Esophagus muscularis mucosa (tissue), 3 donors: ENCODE results near the gene ELAVL1.

ENCODE experiments used
- POLR2AphosphoS5 ChIP-seq, 2 donors: sonication (generic); formaldehyde crosslinking; IDR thresholded peaks; one replicate each; pipeline ENCODE4 v1.6.1; 2017; ENCODE audit warnings: antibody characterized with exemption in 2 of 2
- TF ChIP-seq, protein P1 (sequence below), 3 experiments: fragments of 200-600 bp in 2 of 3; fragments of 450-650 bp in 1 of 3; sonication (generic) in 2 of 3; IDR thresholded peaks; one replicate each; pipeline ENCODE4 v1.5.1; 2017 to 2019; ENCODE audit warnings: antibody characterized with exemption in 3 of 3, mild to moderate bottlenecking in 2 of 3, moderate library complexity in 1 of 3

DNA sequence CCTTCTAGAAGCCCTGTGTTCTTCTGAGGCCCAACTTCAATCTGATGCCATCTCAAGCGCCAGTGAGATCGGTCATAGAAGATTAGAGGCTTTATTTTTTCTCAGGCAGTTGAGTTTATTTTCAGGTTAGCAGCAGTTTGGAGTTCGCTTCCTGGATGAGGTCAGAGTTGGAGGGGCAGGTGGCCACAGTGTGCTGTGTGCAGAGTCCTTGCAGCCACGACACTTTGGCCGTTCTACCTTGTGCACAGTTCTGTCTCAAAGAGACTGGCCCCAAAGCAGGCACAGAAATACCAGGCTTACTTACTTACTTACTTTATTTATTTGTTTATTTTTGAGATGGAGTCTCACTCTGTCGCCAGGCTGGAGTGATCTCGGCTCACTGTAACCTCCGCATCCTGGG is 15.9 kb upstream of the ELAVL1 start:
- no peak for TF ChIP-seq POLR2AphosphoS5 (IDR thresholded peaks at IDR 0.05)
- TF ChIP-seq, protein P1, sequence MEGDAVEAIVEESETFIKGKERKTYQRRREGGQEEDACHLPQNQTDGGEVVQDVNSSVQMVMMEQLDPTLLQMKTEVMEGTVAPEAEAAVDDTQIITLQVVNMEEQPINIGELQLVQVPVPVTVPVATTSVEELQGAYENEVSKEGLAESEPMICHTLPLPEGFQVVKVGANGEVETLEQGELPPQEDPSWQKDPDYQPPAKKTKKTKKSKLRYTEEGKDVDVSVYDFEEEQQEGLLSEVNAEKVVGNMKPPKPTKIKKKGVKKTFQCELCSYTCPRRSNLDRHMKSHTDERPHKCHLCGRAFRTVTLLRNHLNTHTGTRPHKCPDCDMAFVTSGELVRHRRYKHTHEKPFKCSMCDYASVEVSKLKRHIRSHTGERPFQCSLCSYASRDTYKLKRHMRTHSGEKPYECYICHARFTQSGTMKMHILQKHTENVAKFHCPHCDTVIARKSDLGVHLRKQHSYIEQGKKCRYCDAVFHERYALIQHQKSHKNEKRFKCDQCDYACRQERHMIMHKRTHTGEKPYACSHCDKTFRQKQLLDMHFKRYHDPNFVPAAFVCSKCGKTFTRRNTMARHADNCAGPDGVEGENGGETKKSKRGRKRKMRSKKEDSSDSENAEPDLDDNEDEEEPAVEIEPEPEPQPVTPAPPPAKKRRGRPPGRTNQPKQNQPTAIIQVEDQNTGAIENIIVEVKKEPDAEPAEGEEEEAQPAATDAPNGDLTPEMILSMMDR (IDR thresholded peaks at IDR 0.05) = no peak
